ENCODE data around the gene MGAT4A.

- TF ChIP-seq MYC (IDR thresholded peaks at IDR 0.05; ENCODE audit: borderline replicate concordance, low read length), result no peak
- no peak for TF ChIP-seq RFX5 (IDR thresholded peaks at IDR 0.05)
- no peak for TF ChIP-seq CTCF (IDR thresholded peaks at IDR 0.05)
- no peak for TF ChIP-seq RAD21 (conservative IDR thresholded peaks at IDR 0.05 in 1 of 2, IDR thresholded peaks at IDR 0.05 in 1 of 2)
- TF ChIP-seq SMC3 (IDR thresholded peaks at IDR 0.05), result no peak
- TF ChIP-seq, protein P1, sequence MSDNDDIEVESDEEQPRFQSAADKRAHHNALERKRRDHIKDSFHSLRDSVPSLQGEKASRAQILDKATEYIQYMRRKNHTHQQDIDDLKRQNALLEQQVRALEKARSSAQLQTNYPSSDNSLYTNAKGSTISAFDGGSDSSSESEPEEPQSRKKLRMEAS (IDR thresholded peaks at IDR 0.05), result no peak
- no peak for TF ChIP-seq FOSB (CRISPR knock-in tag; IDR thresholded peaks at IDR 0.05)
- TF ChIP-seq NPAS2 (CRISPR knock-in tag; IDR thresholded peaks at IDR 0.05; ENCODE audit: borderline replicate concordance), result no peak
- TF ChIP-seq, protein P2, sequence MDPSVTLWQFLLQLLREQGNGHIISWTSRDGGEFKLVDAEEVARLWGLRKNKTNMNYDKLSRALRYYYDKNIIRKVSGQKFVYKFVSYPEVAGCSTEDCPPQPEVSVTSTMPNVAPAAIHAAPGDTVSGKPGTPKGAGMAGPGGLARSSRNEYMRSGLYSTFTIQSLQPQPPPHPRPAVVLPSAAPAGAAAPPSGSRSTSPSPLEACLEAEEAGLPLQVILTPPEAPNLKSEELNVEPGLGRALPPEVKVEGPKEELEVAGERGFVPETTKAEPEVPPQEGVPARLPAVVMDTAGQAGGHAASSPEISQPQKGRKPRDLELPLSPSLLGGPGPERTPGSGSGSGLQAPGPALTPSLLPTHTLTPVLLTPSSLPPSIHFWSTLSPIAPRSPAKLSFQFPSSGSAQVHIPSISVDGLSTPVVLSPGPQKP (IDR thresholded peaks at IDR 0.05; ENCODE audit: low read depth, low read length), result no peak
- TF ChIP-seq JUNB (IDR thresholded peaks at IDR 0.05), result no peak
- TF ChIP-seq EP300 (IDR thresholded peaks at IDR 0.05), result no peak
Measured at GRCh38 chr2:98580656-98581284, 150.2 kb downstream of the MGAT4A start.

All from A549 (cell line).